HCT116 (cell line): ENCODE measurements around the gene TMEM238.

Source experiments
- CBX3 ChIP-seq: IDR thresholded peaks from 2 replicates; pipeline ENCODE4 v1.6.1; 2012; ENCODE audit warnings: low read depth
- EZH2 ChIP-seq: fragments of 200-600 bp; sonication (generic); IDR thresholded peaks from 2 replicates; pipeline ENCODE4 v1.6.1; 2017; ENCODE audit warnings: antibody characterized with exemption, mixed run types
- JUND ChIP-seq: IDR thresholded peaks from 2 replicates; pipeline ENCODE4 v1.6.1; 2012
- POLR2A ChIP-seq: IDR thresholded peaks from 2 replicates; pipeline ENCODE4 v1.7.0; 2011; ENCODE audit warnings: borderline replicate concordance; ENCODE audit not compliant: insufficient read depth, insufficient read length; ENCODE audit errors: extremely low read depth
- RAD21 ChIP-seq: IDR thresholded peaks from 2 replicates; pipeline ENCODE4 v1.6.1; 2012; ENCODE audit warnings: low read depth, mild to moderate bottlenecking
- SIN3A ChIP-seq: IDR thresholded peaks from 2 replicates; pipeline ENCODE4 v1.6.1; 2012; ENCODE audit warnings: low read depth
- TF ChIP-seq, protein P1 (sequence below), 3 experiments: fragments of 200-600 bp in 1 of 3; sonication (generic) in 1 of 3; IDR thresholded peaks in 2 of 3; conservative IDR thresholded peaks in 1 of 3; 2 replicates each; pipeline ENCODE4 v1.5.1; 2012 to 2017; ENCODE audit warnings: low read depth in 2 of 3, low read length in 2 of 3, antibody characterized with exemption in 1 of 3, borderline replicate concordance in 1 of 3, control low read depth in 1 of 3, mild to moderate bottlenecking in 1 of 3, mixed read lengths in 1 of 3, mixed run types in 1 of 3, moderate library complexity in 1 of 3; ENCODE audit not compliant: insufficient read depth in 1 of 3
- TF ChIP-seq, protein P2 (sequence below): IDR thresholded peaks from 2 replicates; pipeline ENCODE4 v1.6.1; 2012
- TF ChIP-seq, protein P3 (sequence below): IDR thresholded peaks from 2 replicates; pipeline ENCODE4 v1.6.1; 2012; ENCODE audit warnings: low read depth

DNA sequence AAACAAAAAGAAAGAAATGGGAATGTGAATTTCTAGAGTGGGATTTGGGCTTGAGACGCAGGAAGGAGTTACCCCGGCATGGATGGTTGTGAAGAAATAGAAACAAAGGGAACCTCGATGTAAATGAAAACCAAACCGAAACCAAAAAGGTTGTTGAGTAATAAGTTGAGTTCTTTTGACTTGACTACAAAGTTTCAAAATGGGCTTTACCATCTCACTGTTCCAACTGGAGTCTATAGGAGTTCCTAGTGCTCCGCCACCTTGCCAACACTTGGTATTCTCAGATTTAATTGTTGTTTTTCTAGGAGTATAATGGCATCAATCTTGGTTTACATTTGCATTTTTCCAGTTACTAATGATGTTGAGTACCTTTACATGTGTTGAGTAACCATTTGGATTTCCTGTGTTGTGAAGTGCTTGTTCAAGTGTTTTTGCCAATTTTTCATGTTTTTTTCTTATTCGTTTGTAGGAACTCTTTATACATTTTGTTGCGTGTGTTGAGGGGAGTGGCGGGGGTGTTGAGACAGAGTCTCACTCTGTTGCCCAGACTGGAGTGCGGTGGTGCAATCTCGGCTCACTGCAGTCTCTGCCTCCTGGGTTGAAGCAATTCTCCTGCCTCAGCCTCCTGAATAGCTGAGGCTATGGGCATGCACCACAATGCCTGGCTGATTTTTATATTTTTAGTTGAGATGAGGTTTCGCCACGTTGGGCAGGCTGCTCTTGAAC, 14.3 kb upstream of the TMEM238 start:
- no peak for TF ChIP-seq POLR2A
- TF ChIP-seq, protein P1, sequence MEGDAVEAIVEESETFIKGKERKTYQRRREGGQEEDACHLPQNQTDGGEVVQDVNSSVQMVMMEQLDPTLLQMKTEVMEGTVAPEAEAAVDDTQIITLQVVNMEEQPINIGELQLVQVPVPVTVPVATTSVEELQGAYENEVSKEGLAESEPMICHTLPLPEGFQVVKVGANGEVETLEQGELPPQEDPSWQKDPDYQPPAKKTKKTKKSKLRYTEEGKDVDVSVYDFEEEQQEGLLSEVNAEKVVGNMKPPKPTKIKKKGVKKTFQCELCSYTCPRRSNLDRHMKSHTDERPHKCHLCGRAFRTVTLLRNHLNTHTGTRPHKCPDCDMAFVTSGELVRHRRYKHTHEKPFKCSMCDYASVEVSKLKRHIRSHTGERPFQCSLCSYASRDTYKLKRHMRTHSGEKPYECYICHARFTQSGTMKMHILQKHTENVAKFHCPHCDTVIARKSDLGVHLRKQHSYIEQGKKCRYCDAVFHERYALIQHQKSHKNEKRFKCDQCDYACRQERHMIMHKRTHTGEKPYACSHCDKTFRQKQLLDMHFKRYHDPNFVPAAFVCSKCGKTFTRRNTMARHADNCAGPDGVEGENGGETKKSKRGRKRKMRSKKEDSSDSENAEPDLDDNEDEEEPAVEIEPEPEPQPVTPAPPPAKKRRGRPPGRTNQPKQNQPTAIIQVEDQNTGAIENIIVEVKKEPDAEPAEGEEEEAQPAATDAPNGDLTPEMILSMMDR (IDR thresholded peaks at IDR 0.05 in 2 of 3, conservative IDR thresholded peaks at IDR 0.05 in 1 of 3; ENCODE audit: borderline replicate concordance in 1 of 3, insufficient read depth in 1 of 3, low read depth in 2 of 3, low read length in 2 of 3): no peak
- TF ChIP-seq, protein P2, sequence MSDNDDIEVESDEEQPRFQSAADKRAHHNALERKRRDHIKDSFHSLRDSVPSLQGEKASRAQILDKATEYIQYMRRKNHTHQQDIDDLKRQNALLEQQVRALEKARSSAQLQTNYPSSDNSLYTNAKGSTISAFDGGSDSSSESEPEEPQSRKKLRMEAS: no peak
- TF ChIP-seq SIN3A: no peak
- no peak for TF ChIP-seq JUND
- TF ChIP-seq, protein P3, sequence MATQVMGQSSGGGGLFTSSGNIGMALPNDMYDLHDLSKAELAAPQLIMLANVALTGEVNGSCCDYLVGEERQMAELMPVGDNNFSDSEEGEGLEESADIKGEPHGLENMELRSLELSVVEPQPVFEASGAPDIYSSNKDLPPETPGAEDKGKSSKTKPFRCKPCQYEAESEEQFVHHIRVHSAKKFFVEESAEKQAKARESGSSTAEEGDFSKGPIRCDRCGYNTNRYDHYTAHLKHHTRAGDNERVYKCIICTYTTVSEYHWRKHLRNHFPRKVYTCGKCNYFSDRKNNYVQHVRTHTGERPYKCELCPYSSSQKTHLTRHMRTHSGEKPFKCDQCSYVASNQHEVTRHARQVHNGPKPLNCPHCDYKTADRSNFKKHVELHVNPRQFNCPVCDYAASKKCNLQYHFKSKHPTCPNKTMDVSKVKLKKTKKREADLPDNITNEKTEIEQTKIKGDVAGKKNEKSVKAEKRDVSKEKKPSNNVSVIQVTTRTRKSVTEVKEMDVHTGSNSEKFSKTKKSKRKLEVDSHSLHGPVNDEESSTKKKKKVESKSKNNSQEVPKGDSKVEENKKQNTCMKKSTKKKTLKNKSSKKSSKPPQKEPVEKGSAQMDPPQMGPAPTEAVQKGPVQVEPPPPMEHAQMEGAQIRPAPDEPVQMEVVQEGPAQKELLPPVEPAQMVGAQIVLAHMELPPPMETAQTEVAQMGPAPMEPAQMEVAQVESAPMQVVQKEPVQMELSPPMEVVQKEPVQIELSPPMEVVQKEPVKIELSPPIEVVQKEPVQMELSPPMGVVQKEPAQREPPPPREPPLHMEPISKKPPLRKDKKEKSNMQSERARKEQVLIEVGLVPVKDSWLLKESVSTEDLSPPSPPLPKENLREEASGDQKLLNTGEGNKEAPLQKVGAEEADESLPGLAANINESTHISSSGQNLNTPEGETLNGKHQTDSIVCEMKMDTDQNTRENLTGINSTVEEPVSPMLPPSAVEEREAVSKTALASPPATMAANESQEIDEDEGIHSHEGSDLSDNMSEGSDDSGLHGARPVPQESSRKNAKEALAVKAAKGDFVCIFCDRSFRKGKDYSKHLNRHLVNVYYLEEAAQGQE: no peak
- TF ChIP-seq EZH2: no peak
- no peak for TF ChIP-seq RAD21
- TF ChIP-seq CBX3: no peak
